A673 (cell line): ENCODE data around the gene XRCC3.

ENCODE experiments used
- CTCF ChIP-seq: fragments of 300-800, 200-600 bp; sonication (generic); conservative IDR thresholded peaks from 2 replicates; pipeline ENCODE4 v1.5.1; 2017; ENCODE audit warnings: low read depth, mild to moderate bottlenecking, antibody characterized with exemption, low read length, moderate library complexity, mixed read lengths
- EZH2 ChIP-seq: fragments of 200-600 bp; sonication (generic); IDR thresholded peaks from 2 replicates; pipeline ENCODE4 v1.6.1; 2017; ENCODE audit warnings: borderline replicate concordance, low read depth, mild to moderate bottlenecking, mixed read lengths, antibody characterized with exemption, low read length; ENCODE audit not compliant: poor library complexity, severe bottlenecking

DNA sequence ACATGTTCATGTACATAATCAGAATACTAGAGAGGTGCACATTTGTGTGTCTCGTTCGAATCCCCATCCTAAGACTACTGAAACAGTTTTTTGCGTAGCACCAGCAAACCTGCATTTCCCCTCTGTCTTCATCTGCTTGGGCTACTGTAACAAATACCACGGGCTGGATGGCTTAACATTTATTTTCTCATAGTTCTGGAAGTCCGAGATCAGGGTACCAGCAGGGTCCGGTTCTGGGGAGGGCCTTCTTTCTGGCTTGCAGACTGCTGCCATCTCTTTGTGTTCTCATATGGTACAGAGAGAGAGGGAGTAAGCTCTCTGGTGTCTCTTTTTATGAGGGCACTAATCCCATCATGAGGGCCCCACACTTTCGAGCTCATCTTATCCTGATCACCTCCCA is 55.6 kb downstream of the XRCC3 start:
- TF ChIP-seq CTCF (no peak), EZH2 (no peak)
